Ovary (tissue), 3 donors: Measurements from ENCODE around the gene CAB39L.

Source experiments
- POLR2A ChIP-seq: fragments of 450-650 bp; IDR thresholded peaks from one replicate; pipeline ENCODE4 v1.6.1; 2017; ENCODE audit warnings: antibody characterized with exemption, mild to moderate bottlenecking, moderate library complexity
- TF ChIP-seq, protein P1 (sequence below), 3 donors: fragments of 450-650 bp in 2 of 3; fragments of 200-600 bp in 1 of 3; IDR thresholded peaks; one replicate each; pipeline versions ENCODE4 v1.5.1 to v1.8.0; 2016 to 2022; ENCODE audit warnings: antibody characterized with exemption in 3 of 3, mild to moderate bottlenecking in 1 of 3
- donor health status: DM: no; HTN: no; CAD: no.

GRCh38 chr13:49341941-49342340, 101.9 kb downstream of the CAB39L start:
- no peak for TF ChIP-seq POLR2A
- TF ChIP-seq, protein P1, sequence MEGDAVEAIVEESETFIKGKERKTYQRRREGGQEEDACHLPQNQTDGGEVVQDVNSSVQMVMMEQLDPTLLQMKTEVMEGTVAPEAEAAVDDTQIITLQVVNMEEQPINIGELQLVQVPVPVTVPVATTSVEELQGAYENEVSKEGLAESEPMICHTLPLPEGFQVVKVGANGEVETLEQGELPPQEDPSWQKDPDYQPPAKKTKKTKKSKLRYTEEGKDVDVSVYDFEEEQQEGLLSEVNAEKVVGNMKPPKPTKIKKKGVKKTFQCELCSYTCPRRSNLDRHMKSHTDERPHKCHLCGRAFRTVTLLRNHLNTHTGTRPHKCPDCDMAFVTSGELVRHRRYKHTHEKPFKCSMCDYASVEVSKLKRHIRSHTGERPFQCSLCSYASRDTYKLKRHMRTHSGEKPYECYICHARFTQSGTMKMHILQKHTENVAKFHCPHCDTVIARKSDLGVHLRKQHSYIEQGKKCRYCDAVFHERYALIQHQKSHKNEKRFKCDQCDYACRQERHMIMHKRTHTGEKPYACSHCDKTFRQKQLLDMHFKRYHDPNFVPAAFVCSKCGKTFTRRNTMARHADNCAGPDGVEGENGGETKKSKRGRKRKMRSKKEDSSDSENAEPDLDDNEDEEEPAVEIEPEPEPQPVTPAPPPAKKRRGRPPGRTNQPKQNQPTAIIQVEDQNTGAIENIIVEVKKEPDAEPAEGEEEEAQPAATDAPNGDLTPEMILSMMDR (IDR thresholded peaks at IDR 0.05), result no peak
